MM.1S (cell line): ENCODE measurements around the gene GOLGA2.

ENCODE experiments used
- DNase-seq: peaks from one replicate; pipeline ENCODE4 v3.0.0-alpha.2; 2015
- H2AFZ ChIP-seq: fragments of 300-600 bp; sonication (generic); 2 replicates; pipeline ENCODE4 v1.6.0; 2016; ENCODE audit warnings: antibody characterized with exemption, low read length
- H3F3A ChIP-seq: fragments of 300-600 bp; sonication (generic); 2 replicates; pipeline ENCODE4 v1.6.1; 2016; ENCODE audit warnings: mild to moderate bottlenecking, antibody characterized with exemption, low read length, moderate library complexity, mixed read lengths; ENCODE audit not compliant: insufficient read depth
- H3K27ac ChIP-seq: fragments of 300-600 bp; sonication (generic); 2 replicates; pipeline ENCODE4 v1.5.1; 2016; ENCODE audit warnings: mild to moderate bottlenecking, low read length
- H3K27me3 ChIP-seq: fragments of 300-600 bp; sonication (generic); replicated peaks from 2 replicates; pipeline ENCODE4 v1.6.0; 2016; ENCODE audit warnings: low read length; ENCODE audit not compliant: insufficient read depth
- H3K36me3 ChIP-seq: fragments of 300-600 bp; sonication (generic); replicated peaks from 2 replicates; pipeline ENCODE4 v1.6.1; 2016; ENCODE audit warnings: mild to moderate bottlenecking, low read length, mixed read lengths; ENCODE audit not compliant: insufficient read depth
- H3K4me1 ChIP-seq: fragments of 300-600 bp; sonication (generic); 2 replicates; pipeline ENCODE4 v1.6.1; 2016; ENCODE audit warnings: low read length, mixed read lengths
- H3K4me2 ChIP-seq: fragments of 300-600 bp; sonication (generic); 2 replicates; pipeline ENCODE4 v1.6.0; 2016; ENCODE audit warnings: low read depth, low read length
- H3K4me3 ChIP-seq: fragments of 300-600 bp; sonication (generic); 2 replicates; pipeline ENCODE4 v1.5.1; 2016; ENCODE audit warnings: low read length, mixed read lengths
- H3K79me2 ChIP-seq: fragments of 300-600 bp; sonication (generic); 2 replicates; pipeline ENCODE4 v1.6.1; 2016; ENCODE audit warnings: mixed run types, low read length, mixed read lengths
- H3K9ac ChIP-seq: fragments of 300-600 bp; sonication (generic); 2 replicates; pipeline ENCODE4 v1.6.1; 2016; ENCODE audit warnings: low read length, mixed read lengths
- H3K9me2 ChIP-seq: fragments of 300-600 bp; sonication (generic); replicated peaks from 2 replicates; pipeline ENCODE4 v1.6.1; 2016; ENCODE audit warnings: mild to moderate bottlenecking, low read length, mixed read lengths; ENCODE audit not compliant: insufficient read depth
- H3K9me3 ChIP-seq: fragments of 300-600 bp; sonication (generic); replicated peaks from 2 replicates; pipeline ENCODE4 v1.6.1; 2016; ENCODE audit warnings: mild to moderate bottlenecking, low read length, mixed read lengths; ENCODE audit not compliant: insufficient read depth
- H4K20me1 ChIP-seq: fragments of 300-600 bp; sonication (generic); 2 replicates; pipeline ENCODE4 v1.6.1; 2016; ENCODE audit warnings: mild to moderate bottlenecking, low read length, moderate library complexity, mixed read lengths; ENCODE audit not compliant: insufficient read depth
- CTCF ChIP-seq: fragments of 300-600 bp; sonication (generic); IDR thresholded peaks from 2 replicates; pipeline ENCODE4 v1.5.1; 2016; ENCODE audit warnings: antibody characterized with exemption, low read length, mixed read lengths
- EZH2 ChIP-seq: fragments of 300-600 bp; sonication (generic); optimal IDR thresholded peaks from 2 replicates; pipeline ENCODE3; 2017; ENCODE audit warnings: low read depth, mild to moderate bottlenecking, antibody characterized with exemption, low read length, mixed read lengths
- EZH2phosphoT487 ChIP-seq: fragments of 300-600 bp; sonication (generic); IDR thresholded peaks from 2 replicates; pipeline ENCODE4 v1.6.1; 2018; ENCODE audit warnings: antibody characterized with exemption, low read length

GOLGA2 gene

GRCh38 chr9:128304971-128305288, 29.1 kb upstream of the GOLGA2 start:
- no peaks in the 10 kb centered on the region for H3K9me2 ChIP-seq
- no peaks in the 10 kb centered on the region for H3K4me1 ChIP-seq
- no peak overlapping the region for H3K27ac ChIP-seq
- TF ChIP-seq CTCF (no peak), EZH2phosphoT487 (no peak), EZH2 (no peak)
- H4K20me1 ChIP-seq = no peaks in the 10 kb centered on the region
- H3K27me3 ChIP-seq = no peaks in the 10 kb centered on the region
- no peak overlapping the region for H3K4me3 ChIP-seq
- H3K9ac ChIP-seq = no peak overlapping the region
- H2AFZ ChIP-seq = no peak overlapping the region
- no peak for DNase-seq
- 0 out of 2 replicates have a peak, but pooled peaks cover 2% of the 10 kb centered on the region for H3K36me3 ChIP-seq
- H3K9me3 ChIP-seq = no peaks in the 10 kb centered on the region
- no peaks in the 10 kb centered on the region for H3F3A ChIP-seq
- H3K79me2 ChIP-seq = no peaks in the 10 kb centered on the region
- no peak overlapping the region for H3K4me2 ChIP-seq

GRCh38 chr9:128304136-128304970, 28.5 kb upstream of the GOLGA2 start:
- no peaks in the 10 kb centered on the region for H4K20me1 ChIP-seq
- H2AFZ ChIP-seq = no peak overlapping the region
- H3F3A ChIP-seq = no peaks in the 10 kb centered on the region
- no peaks in the 10 kb centered on the region for H3K9me3 ChIP-seq
- no peaks in the 10 kb centered on the region for H3K36me3 ChIP-seq
- no peak overlapping the region for H3K4me2 ChIP-seq
- no peaks in the 10 kb centered on the region for H3K9me2 ChIP-seq
- TF ChIP-seq EZH2phosphoT487 = no peak
- TF ChIP-seq CTCF = no peak
- TF ChIP-seq EZH2 = no peak
- H3K27me3 ChIP-seq = no peaks in the 10 kb centered on the region
- no peaks in the 10 kb centered on the region for H3K4me1 ChIP-seq
- no peaks in the 10 kb centered on the region for H3K79me2 ChIP-seq
- no peak for DNase-seq
- no peak overlapping the region for H3K4me3 ChIP-seq
- no peak overlapping the region for H3K9ac ChIP-seq
- no peak overlapping the region for H3K27ac ChIP-seq

GRCh38 chr9:128298535-128299482, 23.0 kb upstream of the GOLGA2 start:
- Histone ChIP-seq H3K9ac (no peak overlapping the region), H3K4me1 (0 out of 2 replicates have a peak, but pooled peaks cover 6% of the 10 kb centered on the region), H3K36me3 (no peaks in the 10 kb centered on the region), H3K4me2 (no peak overlapping the region), H3K4me3 (no peak overlapping the region), H3K27me3 (no peaks in the 10 kb centered on the region), H3F3A (no peaks in the 10 kb centered on the region), H3K9me2 (no peaks in the 10 kb centered on the region), H3K9me3 (no peaks in the 10 kb centered on the region), H4K20me1 (no peaks in the 10 kb centered on the region), H3K27ac (no peak overlapping the region), H2AFZ (no peak overlapping the region), H3K79me2 (no peaks in the 10 kb centered on the region)
- no peak for DNase-seq
- TF ChIP-seq EZH2 (no peak), EZH2phosphoT487 (no peak), CTCF (no peak)
